ENCODE results near the gene ANO3. TPM values are rescaled to one million over a fixed set of nuclear protein-coding genes. Genes with fewer than 3 reads are reported as not detected.

Gene ANO3
- total and polyA plus RNA-seq, 2 of the 8 experiments (the other 6 are each of a cell fraction or from before 2014, with no cell fraction given), result not detected

DNA sequence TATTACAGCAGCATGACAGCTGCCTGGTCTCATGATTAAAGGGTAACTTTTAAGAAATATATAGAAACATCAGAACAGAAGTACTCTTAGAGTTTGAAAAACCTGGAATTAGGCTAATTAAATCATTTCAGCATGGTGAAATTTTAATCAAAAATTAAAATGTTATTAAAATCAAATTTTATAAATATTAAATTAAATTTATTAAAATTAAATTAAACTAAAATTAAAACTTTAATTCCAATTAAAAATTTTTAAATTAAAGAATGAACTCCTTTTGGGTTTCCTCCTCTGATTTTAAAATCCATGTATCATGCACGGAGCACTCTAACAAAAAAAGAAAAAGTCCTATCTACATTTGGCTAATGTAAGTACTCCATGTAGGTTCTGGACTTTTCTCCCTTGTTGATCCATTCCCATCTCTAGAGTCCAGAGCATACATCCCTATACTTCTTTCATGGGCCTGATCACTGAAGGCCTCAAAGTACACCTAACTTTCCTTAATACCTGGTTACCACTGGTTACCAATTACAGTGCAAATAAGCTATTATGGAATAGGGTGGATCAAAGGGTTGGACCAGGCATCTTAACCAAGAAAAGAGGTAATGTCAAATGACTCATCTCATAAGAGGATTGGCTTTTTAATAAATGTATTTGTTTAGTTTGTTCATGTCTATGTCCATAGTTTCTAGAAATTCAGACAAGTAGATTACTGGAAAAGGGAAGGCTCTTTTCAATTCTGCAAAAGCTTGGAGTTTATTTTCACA, 288.5 kb downstream of the ANO3 start:
- no peak overlapping the region for H2BK5ac ChIP-seq (ENCODE audit: low read depth, low read length)
- no peak overlapping the region for H2BK20ac ChIP-seq (ENCODE audit: low read length)
- TF ChIP-seq POU5F1 (IDR thresholded peaks at IDR 0.05; ENCODE audit: low read depth, low read length), result no peak
- TF ChIP-seq, protein P1, sequence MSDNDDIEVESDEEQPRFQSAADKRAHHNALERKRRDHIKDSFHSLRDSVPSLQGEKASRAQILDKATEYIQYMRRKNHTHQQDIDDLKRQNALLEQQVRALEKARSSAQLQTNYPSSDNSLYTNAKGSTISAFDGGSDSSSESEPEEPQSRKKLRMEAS (IDR thresholded peaks at IDR 0.05), result no peak
- no peak for TF ChIP-seq TEAD4 (IDR thresholded peaks at IDR 0.05; ENCODE audit: low read depth, low read length)
- TF ChIP-seq GABPA (IDR thresholded peaks at IDR 0.05; ENCODE audit: borderline replicate concordance, insufficient read depth, low read length), result no peak
- no peak for TF ChIP-seq SIRT6 (IDR thresholded peaks at IDR 0.05; ENCODE audit: low read length)
- no peak for TF ChIP-seq EGR1 (IDR thresholded peaks at IDR 0.05; ENCODE audit: borderline replicate concordance, low read depth, low read length)
- no peak for TF ChIP-seq JUN (IDR thresholded peaks at IDR 0.05; ENCODE audit: low read depth, low read length)
- TF ChIP-seq SP1 (IDR thresholded peaks at IDR 0.05; ENCODE audit: low read depth, low read length), result no peak
- TF ChIP-seq SAP30 (IDR thresholded peaks at IDR 0.05; ENCODE audit: insufficient read depth, insufficient replicate concordance, low read length), result no peak
- no peak for TF ChIP-seq ZNF274 (IDR thresholded peaks at IDR 0.05; ENCODE audit: borderline replicate concordance, extremely low read depth, low read length)
- TF ChIP-seq CHD2 (IDR thresholded peaks at IDR 0.05; ENCODE audit: low read length), result no peak
- no peak for TF ChIP-seq SUZ12 (IDR thresholded peaks at IDR 0.05; ENCODE audit: low read length)
- no peak for TF ChIP-seq FOSL1 (IDR thresholded peaks at IDR 0.05; ENCODE audit: insufficient read depth, low read depth, low read length)
- POLR2A ChIA-PET (ENCODE audit: partially characterized antibody), result no interaction called here
- no peak overlapping the region for H3K23ac ChIP-seq (ENCODE audit: insufficient read length)
- no peak overlapping the region for H3K9ac ChIP-seq (replicated peaks in 1 of 4; ENCODE audit: extremely low read depth in 1 of 4, low read depth in 3 of 4, low read length in 3 of 4)
- no peak overlapping the region for H3K27ac ChIP-seq (ENCODE audit: low read depth, low read length)
- no peak overlapping the region for H3K14ac ChIP-seq (ENCODE audit: insufficient read length)
- H3K4me1 ChIP-seq (replicated peaks in 1 of 4; ENCODE audit: control insufficient read depth in 3 of 4, insufficient read depth in 4 of 4, low read length in 3 of 4), result no peaks in the 10 kb centered on the region
- H3K9me3 ChIP-seq (ENCODE audit: insufficient read depth in 2 of 2, low read depth in 1 of 2, low read length in 1 of 2), result no peaks in the 10 kb centered on the region
- no peak overlapping the region for H2AK5ac ChIP-seq (ENCODE audit: low read depth, low read length)
- DNase-seq (ENCODE audit: low read depth in 1 of 2, low spot score in 2 of 2) (no peak), FAIRE-seq (no peak)
- no peak overlapping the region for H2AFZ ChIP-seq (ENCODE audit: low read length)
- CTCF ChIA-PET (ENCODE audit: partially characterized antibody), result interaction anchor here (1.2 kb wide), 1 partner anchor 322 kb away, joined by 5 read pairs; no protein-coding TSS in a partner anchor
- H4K5ac ChIP-seq (ENCODE audit: insufficient read length, low read depth, low read length), result no peak overlapping the region
- H3K4ac ChIP-seq (replicated peaks; ENCODE audit: insufficient read length, low read depth, low read length), result no peak overlapping the region
- 80% methylated on average over 1 of the region's 1 CpG; no CpG with 5 or more reads in 1 of the 2 experiments for WGBS, 2 experiments (ENCODE audit: extremely low coverage in 1 of 2, insufficient coverage in 1 of 2, insufficient read length in 1 of 2, insufficient replicate concordance in 2 of 2, low coverage in 1 of 2, low lambda C conversion rate in 2 of 2, missing lambda C conversion rate in 1 of 2)
- no peak overlapping the region for H2BK15ac ChIP-seq (ENCODE audit: low read length)
- H4K91ac ChIP-seq (replicated peaks; ENCODE audit: insufficient read length, low read length), result no peak overlapping the region
- no peaks in the 10 kb centered on the region; the same call in 1 of the 2 replicates for H3K23me2 ChIP-seq (ENCODE audit: low read depth, low read length)
- H2BK12ac ChIP-seq (ENCODE audit: low read depth, low read length), result no peak overlapping the region
- no peaks in the 10 kb centered on the region for H3K27me3 ChIP-seq (replicated peaks in 1 of 4; ENCODE audit: control insufficient read depth in 3 of 4, extremely low read depth in 1 of 4, insufficient read depth in 3 of 4, low read length in 3 of 4)
- H3K4me2 ChIP-seq (ENCODE audit: insufficient read depth in 1 of 2, low read depth in 2 of 2, low read length in 2 of 2), result no peak overlapping the region
- no peaks in the 10 kb centered on the region for H3K79me1 ChIP-seq (ENCODE audit: low read depth, low read length)
- no peak overlapping the region for H3K4me3 ChIP-seq (ENCODE audit: extremely low read depth in 1 of 4, insufficient read depth in 2 of 4, low read depth in 3 of 4, low read length in 4 of 4)
- no peaks in the 10 kb centered on the region for H4K20me1 ChIP-seq (replicated peaks in 1 of 2; ENCODE audit: control insufficient read depth in 1 of 2, insufficient read depth in 2 of 2, low read length in 2 of 2)
- no peak overlapping the region for H2BK120ac ChIP-seq (replicated peaks; ENCODE audit: low read depth, low read length)
- H3K56ac ChIP-seq (replicated peaks; ENCODE audit: insufficient read length, low read depth, low read length), result no peak overlapping the region
- H3K36me3 ChIP-seq (ENCODE audit: control insufficient read depth in 2 of 4, insufficient read depth in 4 of 4, low read length in 3 of 4), result no peaks in the 10 kb centered on the region
- no peaks in the 10 kb centered on the region for H3K79me2 ChIP-seq (ENCODE audit: control insufficient read depth in 1 of 2, insufficient read depth in 2 of 2, low read length in 2 of 2)
- H4K8ac ChIP-seq (ENCODE audit: extremely low read depth, insufficient read depth, low read length), result no peak overlapping the region
- H3K18ac ChIP-seq (ENCODE audit: extremely low read depth, low read length), result no peak overlapping the region
